NK-92 (cell line): ENCODE measurements around the gene YAE1.

ENCODE experiments used
- DNase-seq: peaks from one replicate; lab custom pipeline; 2025; ENCODE audit not compliant: unreplicated experiment; lab: John Stamatoyannopoulos, UW

The YAE1 gene

DNA sequence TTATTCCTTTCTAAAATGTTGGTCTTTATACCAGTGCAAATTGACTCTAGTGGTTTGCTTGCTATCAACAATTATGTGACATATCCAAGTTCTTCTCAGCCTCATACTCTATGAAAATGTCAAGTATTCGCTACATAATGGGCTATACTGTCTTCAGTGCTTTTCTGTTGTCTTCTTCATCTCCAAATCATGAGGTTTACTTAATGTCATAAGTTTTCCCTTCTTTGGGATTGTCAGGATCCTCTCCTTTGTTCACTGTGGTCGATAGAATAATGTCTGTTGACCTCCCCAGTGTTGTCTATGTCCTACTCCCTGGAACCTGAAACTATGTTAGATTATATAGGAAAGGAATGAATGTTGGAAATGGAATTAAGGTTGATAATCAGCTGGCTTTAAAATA, 40.7 kb downstream of the YAE1 start:
- DNase-seq: no peak

DNA sequence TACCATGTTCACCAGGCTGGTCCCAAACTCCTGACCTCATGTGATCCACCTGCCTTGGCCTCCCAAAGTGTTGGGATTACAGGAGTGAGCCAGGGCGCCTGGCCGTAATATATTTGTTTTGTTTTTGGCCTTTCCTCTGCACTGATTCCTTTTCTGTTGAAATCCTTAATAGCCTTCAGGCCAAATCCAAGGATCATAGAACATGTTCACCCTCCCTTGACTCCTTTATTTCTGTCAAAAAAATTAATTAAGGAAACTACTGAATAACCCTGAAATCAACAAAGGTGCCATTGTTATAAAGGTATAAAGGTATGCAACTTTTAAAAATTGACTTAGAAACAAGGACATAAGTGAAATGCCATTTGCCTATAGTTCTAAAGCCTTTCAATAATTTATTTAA, 41.7 kb downstream of the YAE1 start:
- DNase-seq: no peak

DNA sequence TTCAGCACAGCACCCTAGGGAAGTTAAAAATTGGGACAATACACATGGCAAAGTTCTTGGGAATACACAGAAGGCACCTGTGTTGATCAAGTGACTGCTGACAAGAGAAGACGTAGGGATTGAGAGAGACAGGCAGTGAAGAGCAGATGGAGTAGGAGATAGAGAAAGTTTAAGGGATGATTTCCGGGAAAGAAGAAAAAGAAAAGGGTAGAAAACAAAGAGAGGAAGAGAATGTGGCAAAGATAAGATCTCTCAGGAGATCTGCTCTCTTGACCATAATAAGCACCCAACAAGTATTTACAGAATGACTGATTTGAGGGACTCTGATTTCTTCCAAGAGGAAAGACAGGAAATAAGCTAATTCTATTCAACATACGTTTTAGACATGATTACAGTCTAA, 42.1 kb downstream of the YAE1 start:
- DNase-seq: no peak

DNA sequence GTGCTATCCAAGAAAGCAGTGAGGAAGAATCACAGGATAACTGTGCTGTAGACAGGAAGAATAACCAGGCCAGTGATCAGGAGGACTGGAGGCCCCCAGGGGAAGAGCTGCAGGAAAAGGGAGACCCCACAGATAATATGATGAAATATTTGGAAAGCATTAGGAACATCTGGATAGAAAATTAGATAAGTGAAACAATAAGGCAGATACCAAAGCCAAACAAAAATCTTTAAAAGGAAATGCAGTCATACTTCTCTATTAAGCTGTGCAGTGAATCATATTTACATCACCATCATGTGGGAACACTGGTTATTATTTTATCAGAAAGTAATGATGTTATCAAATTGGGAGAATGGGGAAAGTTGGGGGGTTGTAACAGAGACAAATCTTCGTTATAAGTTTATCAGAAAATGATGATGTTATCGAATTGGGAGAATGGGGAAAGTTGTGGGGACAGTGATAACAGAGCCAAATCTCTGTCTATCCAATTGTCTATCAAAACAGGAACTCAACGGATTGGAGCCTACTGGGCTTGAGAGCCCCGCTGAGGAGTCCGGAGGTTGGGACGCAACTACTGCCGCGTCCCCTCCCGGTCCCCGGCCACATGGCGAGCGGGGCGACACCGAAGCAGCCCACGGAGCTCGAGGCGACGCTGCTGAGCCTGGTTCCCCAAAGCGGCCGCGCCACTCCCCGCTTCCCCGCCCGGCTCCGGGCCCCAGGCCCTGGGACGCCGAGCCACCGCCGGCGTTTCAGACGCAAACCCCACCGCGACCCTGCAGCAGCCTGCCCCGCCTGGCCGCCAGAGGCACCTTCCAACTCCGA, 43.1 kb downstream of the YAE1 start:
- no peak for DNase-seq

DNA sequence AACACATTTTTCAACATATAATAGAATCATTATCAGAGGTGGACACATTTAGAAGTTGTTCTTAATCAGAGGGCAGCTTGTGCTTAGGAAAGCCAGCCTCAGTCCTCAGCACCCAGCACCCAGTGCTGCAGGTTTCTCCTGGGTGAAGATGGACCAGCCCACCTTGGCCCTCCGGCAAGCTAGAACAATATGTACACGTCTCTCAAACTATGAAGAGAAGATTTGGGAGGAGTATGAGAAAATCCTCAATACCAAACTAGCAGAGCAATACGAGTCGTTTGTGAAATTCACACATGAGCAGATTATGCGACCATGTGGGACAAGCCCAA, 43.7 kb downstream of the YAE1 start:
- DNase-seq: no peak

DNA sequence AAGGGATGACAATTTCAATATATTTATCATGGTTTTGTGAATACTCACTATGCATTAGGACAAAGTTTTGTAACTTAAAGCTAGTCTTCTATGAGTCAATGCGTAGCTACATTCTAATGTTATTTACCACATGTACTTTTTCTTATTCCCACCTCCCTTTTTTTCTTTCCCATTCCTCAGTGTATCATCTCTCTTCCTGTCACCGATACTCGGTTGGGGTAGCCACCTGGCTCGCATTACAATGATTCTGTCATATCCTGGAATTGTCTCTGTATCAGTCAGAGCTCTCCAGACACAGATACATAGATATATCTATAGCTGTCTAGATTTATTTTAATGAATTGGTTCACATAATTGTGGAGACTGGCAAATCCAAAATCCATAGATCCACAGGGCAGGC, 47.4 kb downstream of the YAE1 start:
- no peak for DNase-seq

DNA sequence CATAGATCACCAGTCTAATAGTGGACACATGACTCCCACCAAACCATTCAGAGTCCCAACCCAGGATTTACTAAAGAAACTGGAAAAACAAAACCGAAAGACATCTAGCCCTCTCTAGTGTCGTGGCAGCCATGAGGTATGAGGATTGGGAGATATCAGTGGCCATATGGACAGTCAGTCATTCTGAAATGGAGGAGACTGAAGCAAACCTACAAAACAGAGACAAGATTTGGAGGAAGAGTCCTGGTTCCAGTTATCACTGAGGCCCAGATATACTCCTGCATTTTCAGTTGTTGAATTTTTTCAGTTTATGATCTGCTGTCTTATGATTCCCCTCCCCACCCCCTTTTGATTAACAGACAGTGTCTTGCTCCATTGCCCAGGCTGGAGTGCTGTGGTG, 48.1 kb downstream of the YAE1 start:
- DNase-seq: no peak

DNA sequence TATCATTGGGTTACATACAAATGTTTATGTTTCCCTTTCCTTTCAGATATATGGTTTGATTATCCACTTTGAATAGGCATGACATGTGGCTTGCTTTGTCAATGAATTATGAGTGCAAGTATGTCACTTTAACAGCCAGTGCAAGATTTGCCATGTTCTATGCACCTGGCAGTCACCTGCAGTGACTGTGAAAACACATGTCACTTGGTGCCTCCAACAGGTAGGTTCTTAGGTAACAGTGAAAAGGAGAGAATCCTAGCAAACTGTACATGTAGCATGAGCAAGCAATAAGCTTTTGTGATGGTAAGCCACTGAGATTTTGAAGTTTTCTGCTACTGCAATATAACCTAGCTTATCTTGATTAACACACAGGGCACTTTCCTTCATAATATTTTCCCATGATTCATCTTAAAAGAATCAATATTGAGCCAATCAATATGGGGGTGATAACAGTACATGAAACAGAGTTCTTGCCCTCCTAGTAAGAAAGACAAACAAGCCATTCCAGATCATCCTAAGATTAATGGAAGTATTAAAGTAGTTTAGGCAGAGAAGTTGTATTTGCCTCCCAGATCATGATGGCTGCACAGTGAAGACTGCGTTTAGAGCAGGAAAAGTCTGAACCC, 49.3 kb downstream of the YAE1 start:
- no peak for DNase-seq

DNA sequence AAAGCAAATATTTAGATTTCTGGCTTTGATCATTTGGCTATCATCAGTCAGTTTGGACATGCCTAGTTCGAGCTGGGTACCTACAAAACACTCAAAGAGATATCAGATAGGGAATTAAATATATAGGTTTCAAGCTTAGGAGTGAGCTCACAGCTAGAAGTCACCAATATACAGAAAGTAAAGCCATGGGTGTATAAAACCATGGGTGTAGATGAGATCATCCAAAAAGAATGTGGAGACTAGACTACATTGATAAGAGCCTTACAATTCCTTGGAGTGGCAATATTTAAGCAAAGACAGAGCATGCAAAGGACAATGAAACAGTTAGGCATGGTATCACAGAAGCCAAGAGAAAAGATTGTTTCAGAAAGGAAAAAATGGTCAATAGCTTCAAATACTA, 49.9 kb downstream of the YAE1 start:
- DNase-seq: no peak

DNA sequence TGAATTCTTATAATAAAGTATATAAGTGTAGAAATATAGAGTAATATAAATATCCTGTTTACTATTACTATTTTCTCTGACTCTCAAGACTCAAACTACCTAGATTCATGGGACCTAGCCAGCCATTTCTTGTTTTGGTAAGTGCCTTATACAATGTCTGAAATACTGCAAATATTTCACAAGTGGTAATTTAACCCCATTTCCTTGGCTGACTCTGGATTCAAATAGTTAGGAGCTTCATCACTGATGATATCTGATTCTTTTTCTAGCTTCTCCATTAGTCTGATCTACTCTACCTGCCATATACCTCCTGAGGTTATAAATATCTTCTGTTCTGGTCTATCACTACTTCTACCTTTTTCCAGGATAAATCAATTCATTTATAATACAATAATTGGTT, 50.8 kb downstream of the YAE1 start:
- no peak for DNase-seq

DNA sequence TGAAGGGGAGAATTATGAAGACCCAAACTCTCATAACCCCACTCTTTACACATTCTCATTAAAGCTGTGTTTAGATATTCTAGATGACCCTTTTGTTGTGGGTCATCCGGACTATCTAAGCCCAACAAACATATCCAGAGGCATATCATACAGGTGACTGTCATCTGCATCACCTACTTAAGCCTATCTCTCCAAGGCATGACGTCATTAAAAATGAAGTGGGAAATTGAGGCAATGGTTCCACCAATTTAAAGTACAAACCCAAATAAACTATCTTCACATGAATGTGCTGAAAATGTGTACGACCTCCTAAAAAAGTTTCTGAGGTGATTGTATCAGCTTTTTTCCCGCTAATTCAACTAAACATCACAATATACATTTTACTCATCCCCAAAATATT, 52.7 kb downstream of the YAE1 start:
- DNase-seq: no peak

DNA sequence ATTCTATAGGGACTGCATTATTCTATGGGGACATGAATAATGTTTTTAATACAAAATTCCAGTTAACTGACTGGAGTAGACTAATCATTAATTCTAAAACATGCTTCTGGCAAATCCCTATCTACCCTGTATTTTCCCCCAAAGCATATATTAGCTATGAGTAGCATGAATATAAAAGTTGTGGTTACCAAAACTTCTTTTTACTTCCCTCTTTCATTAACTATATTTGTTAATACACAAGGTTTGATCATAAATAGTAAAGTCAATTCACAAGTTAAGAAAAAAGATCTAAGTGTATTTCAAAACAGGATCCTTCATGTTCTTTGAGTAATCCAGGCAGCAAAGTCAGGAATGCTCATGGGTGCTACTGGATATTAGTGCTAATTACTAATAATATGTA, 54.3 kb downstream of the YAE1 start:
- DNase-seq: no peak

DNA sequence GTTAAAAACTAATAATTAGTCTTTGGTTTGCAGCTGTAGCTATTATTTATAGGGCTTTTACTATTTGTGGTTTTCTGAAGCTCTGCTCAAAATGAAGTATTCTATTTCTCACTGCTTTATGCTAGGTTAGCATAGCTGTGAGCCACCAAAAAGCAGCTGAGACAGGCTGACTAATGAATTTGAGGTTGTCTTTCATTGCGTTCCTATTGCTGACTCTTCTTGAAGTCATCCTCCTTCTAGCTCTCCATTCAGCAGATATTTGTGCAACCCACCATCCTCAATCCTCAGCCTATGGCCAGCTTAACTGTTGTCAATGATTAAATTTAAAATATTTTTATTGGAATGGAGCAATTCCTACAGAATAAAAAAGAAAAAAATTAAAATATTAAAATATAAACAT, 55.1 kb downstream of the YAE1 start:
- no peak for DNase-seq

DNA sequence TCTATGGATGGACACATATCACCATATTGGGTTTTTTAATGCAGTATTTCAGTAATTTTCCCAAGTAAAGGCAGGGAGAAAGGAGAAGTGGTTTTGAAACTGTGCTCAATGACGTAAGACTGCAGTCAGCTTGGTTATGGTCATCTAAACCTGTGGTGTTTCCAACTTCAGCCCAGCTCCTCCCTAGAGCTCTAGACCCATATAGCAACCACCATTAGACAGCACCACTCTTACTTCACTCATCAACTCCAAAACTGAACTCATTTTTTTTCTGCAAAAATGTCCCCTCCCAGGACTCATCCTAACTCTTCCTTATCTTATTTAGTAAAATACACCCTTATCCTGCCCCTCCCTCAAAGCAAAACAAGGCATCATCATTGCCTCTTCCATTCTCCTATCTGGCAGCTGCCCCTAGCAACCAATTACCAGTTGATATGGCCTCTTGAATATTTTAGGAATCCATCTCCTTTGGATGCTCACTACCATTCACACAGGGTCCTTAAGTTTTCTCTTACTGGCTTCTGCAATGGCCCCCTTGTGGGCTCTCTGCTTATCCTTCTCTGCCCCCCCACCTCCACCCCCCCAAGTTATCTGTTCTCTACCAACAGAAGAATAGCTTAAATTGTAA, 55.7 kb downstream of the YAE1 start:
- DNase-seq: no peak
